DND-41 (cell line): ENCODE data around the gene GRID1.

Experiments used
- ATAC-seq: fragments of 200-7000 bp; cut with Tn5 transposase; 3 replicates; pipeline ENCODE4 v1.9.1; 2021; ENCODE audit warnings: low read depth; ENCODE audit not compliant: insufficient read depth
- DNase-seq: peaks from one replicate; pipeline ENCODE4 v3.0.0-alpha.2; 2020
- H2AFZ ChIP-seq: 2 replicates; pipeline ENCODE4 v1.6.0; 2012; ENCODE audit warnings: low read depth, low read length
- H3K27ac ChIP-seq: 2 replicates; pipeline ENCODE4 v1.5.1; 2012; ENCODE audit warnings: low read length, inconsistent platforms
- H3K27me3 ChIP-seq: fragments of 200-600 bp; sonication (generic); 2 replicates; pipeline ENCODE4 v1.6.0; 2012; ENCODE audit warnings: low read length, mild to moderate bottlenecking, inconsistent platforms; ENCODE audit not compliant: insufficient read depth, poor library complexity
- H3K36me3 ChIP-seq: 2 replicates; pipeline ENCODE4 v1.5.1; 2012; ENCODE audit warnings: low read length, inconsistent platforms; ENCODE audit not compliant: insufficient read depth
- H3K4me1 ChIP-seq: 2 replicates; pipeline ENCODE4 v1.5.1; 2012; ENCODE audit warnings: mild to moderate bottlenecking, low read length; ENCODE audit not compliant: insufficient read depth
- H3K4me2 ChIP-seq: 2 replicates; pipeline ENCODE4 v1.6.0; 2012; ENCODE audit warnings: mild to moderate bottlenecking, moderate library complexity, low read length, inconsistent platforms; ENCODE audit not compliant: insufficient read depth
- H3K4me3 ChIP-seq, 2 experiments: fragments of 200-600 bp in 1 of 2; shearing (Covaris generic) in 1 of 2; 2 replicates each; pipeline ENCODE4 v1.5.1; 2012 to 2016; ENCODE audit warnings: inconsistent platforms in 2 of 2, low read length in 2 of 2, mild to moderate bottlenecking in 2 of 2, low read depth in 1 of 2, moderate library complexity in 1 of 2
- H3K79me2 ChIP-seq: 2 replicates; pipeline ENCODE4 v1.6.0; 2012; ENCODE audit warnings: low read length, inconsistent platforms; ENCODE audit not compliant: insufficient read depth
- H3K9ac ChIP-seq: 2 replicates; pipeline ENCODE4 v1.6.0; 2012; ENCODE audit warnings: low read depth, mild to moderate bottlenecking, inconsistent platforms, low read length, moderate library complexity
- H3K9me3 ChIP-seq: 2 replicates; pipeline ENCODE4 v1.5.1; 2012; ENCODE audit warnings: low read length, moderate library complexity, mild to moderate bottlenecking, inconsistent platforms; ENCODE audit not compliant: insufficient read depth, severe bottlenecking
- H4K20me1 ChIP-seq: 2 replicates; pipeline ENCODE4 v1.6.0; 2012; ENCODE audit warnings: low read length; ENCODE audit not compliant: insufficient read depth
- CTCF ChIP-seq: IDR thresholded peaks from 2 replicates; pipeline ENCODE4 v1.5.1; 2012; ENCODE audit warnings: borderline replicate concordance, low read length, moderate library complexity, mild to moderate bottlenecking; ENCODE audit not compliant: poor library complexity, severe bottlenecking; ENCODE audit errors: extremely low read depth
- EZH2 ChIP-seq: IDR thresholded peaks from 3 replicates; pipeline ENCODE4 v1.6.1; 2012; ENCODE audit warnings: borderline replicate concordance, low read depth, mild to moderate bottlenecking, moderate library complexity, low read length, inconsistent platforms; ENCODE audit not compliant: severe bottlenecking

GRID1 gene

DNA sequence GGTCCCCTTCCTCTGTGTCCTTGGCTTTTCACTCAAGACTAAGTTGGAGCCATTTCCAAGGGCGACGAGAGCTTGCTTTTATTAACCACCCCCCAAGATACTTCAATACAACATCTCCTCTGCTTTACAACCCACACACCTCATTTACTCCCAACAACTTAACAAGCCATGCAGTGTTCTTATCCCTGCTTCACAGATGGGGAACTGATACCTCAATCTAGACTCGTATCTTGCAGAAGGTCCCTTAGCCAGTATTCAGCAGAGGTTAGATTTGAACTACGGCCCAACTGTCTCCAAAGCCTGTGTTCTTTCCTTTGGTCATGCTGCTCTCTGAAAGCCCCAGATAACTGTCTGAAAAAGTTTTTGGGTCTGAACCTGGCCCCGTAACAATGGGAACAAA lies 444.8 kb downstream of the GRID1 start:
- DNase-seq (no peak), ATAC-seq (no peak)
- Histone ChIP-seq H3K79me2 (no peaks in the 10 kb centered on the region), H2AFZ (no peak overlapping the region), H3K27me3 (peaks cover 11% of the 10 kb centered on the region), H3K9ac (no peak overlapping the region), H3K9me3 (no peaks in the 10 kb centered on the region), H3K27ac (no peak overlapping the region), H3K4me2 (no peak overlapping the region), H3K4me3 (no peak overlapping the region), H3K36me3 (no peaks in the 10 kb centered on the region), H3K4me1 (no peaks in the 10 kb centered on the region), H4K20me1 (no peaks in the 10 kb centered on the region)
- no peak for TF ChIP-seq CTCF
- TF ChIP-seq EZH2: no peak

- DNase-seq (no peak), ATAC-seq (no peak)
- Histone ChIP-seq H3K4me2 (no peak overlapping the region), H3K27me3 (peaks cover 6% of the 10 kb centered on the region), H4K20me1 (no peaks in the 10 kb centered on the region), H3K4me3 (no peak overlapping the region), H3K27ac (no peak overlapping the region), H3K79me2 (no peaks in the 10 kb centered on the region), H3K9ac (no peak overlapping the region), H3K4me1 (no peaks in the 10 kb centered on the region), H3K36me3 (no peaks in the 10 kb centered on the region), H2AFZ (no peak overlapping the region), H3K9me3 (no peaks in the 10 kb centered on the region)
- no peak for TF ChIP-seq EZH2
- TF ChIP-seq CTCF: no peak
Measured at GRCh38 chr10:85920311-85920710, 446.3 kb downstream of the GRID1 start.

DNA sequence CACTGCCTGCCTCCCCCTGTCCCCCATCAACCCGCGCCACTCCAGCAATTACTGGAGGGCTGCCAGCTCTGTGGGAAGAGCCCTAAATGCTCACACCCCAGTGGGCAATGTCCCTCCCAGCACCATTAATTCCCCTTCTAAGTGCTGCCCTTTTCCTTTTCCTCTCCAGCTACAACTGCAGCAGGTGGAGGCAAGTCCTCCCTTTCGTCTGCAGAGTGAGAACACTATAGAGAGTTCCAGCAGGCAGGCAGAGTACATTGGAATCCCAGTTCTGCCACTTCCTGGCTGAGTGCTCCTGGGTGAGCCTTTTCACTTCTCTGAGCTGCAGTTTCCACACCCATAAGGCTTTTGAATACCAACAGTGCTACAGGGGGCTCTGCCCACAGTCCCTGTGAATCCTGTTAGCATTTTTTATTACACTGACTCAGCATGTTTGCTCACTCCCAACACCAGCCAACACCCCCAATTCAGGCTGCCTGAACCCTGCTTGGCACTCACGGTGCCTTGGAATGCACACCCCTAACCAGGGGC lies 447.0 kb downstream of the GRID1 start:
- DNase-seq: no peak
- Histone ChIP-seq H3K27ac (no peak overlapping the region), H4K20me1 (no peaks in the 10 kb centered on the region)

More for the DNA sequence above, 447.0 kb downstream of the GRID1 start:
- no peaks in the 10 kb centered on the region for H3K4me1 ChIP-seq
- H3K79me2 ChIP-seq: no peaks in the 10 kb centered on the region
- H3K27me3 ChIP-seq: peaks cover 6% of the 10 kb centered on the region
- no peaks in the 10 kb centered on the region for H3K36me3 ChIP-seq
- TF ChIP-seq EZH2: no peak
- TF ChIP-seq CTCF: no peak
- H3K4me2 ChIP-seq: no peak overlapping the region
- no peak overlapping the region for H2AFZ ChIP-seq
- H3K4me3 ChIP-seq: no peak overlapping the region
- no peak overlapping the region for H3K9ac ChIP-seq
- ATAC-seq: no peak
- no peaks in the 10 kb centered on the region for H3K9me3 ChIP-seq
